ENCODE measurements around the gene GOLGA7B. TPM values are rescaled to one million over a fixed set of nuclear protein-coding genes. Genes with fewer than 3 reads are reported as not detected.

GOLGA7B gene
- total and polyA plus RNA-seq, 9 of the 15 experiments (the other 6 are each of a cell fraction or from before 2014, with no cell fraction given) = 0.03 to 0.07 (median 0.04) TPM; not detected in 3

- Histone ChIP-seq H3K4me1 (replicated peaks in 1 of 2; ENCODE audit: control insufficient read depth in 2 of 2, insufficient read depth in 2 of 2, low read length in 2 of 2) (peaks cover 8% of the 10 kb centered on the region in 2 experiments; a peak in 4 of 5 replicates), H3K4me2 (ENCODE audit: insufficient read depth, low read length) (no peak overlapping the region), H3K9me1 (ENCODE audit: control insufficient read depth, insufficient read depth, low read length) (no peaks in the 10 kb centered on the region), H3K9ac (ENCODE audit: insufficient read depth in 1 of 2, low read depth in 2 of 2, low read length in 2 of 2) (no peak overlapping the region), H3K36me3 (ENCODE audit: control insufficient read depth, insufficient read depth, low read length) (no peaks in the 10 kb centered on the region), H3K9me3 (replicated peaks; ENCODE audit: control insufficient read depth, insufficient read depth, low read depth, low read length) (no peaks in the 10 kb centered on the region), H3K27me3 (ENCODE audit: control insufficient read depth in 2 of 2, insufficient read depth in 2 of 2, low read length in 2 of 2) (peaks cover 26 to 62% of the 10 kb centered on the region in 2 experiments; a peak in 4 of 5 replicates), H3K27ac (ENCODE audit: extremely low read depth, low read depth, low read length) (no peak overlapping the region), H4K20me1 (replicated peaks; ENCODE audit: control insufficient read depth, insufficient read depth, low read length) (no peaks in the 10 kb centered on the region), H3K79me2 (ENCODE audit: control insufficient read depth, insufficient read depth, low read length) (no peaks in the 10 kb centered on the region), H2AFZ (ENCODE audit: low read depth, low read length) (no peak overlapping the region), H3K4me3 (no peak overlapping the region)
- no TSS peak for BruUV-seq (replicated peaks)
- TF ChIP-seq E2F8 (IDR thresholded peaks at IDR 0.05; ENCODE audit: low read depth, partially characterized antibody) (no peak), ADNP (tag; IDR thresholded peaks at IDR 0.05) (no peak), XRCC3 (IDR thresholded peaks at IDR 0.05) (no peak), KLF13 (tag; IDR thresholded peaks at IDR 0.05; ENCODE audit: borderline replicate concordance, low read depth) (no peak), CTCF (IDR thresholded peaks at IDR 0.05 in 2 of 3, conservative IDR thresholded peaks at IDR 0.05 in 1 of 3; ENCODE audit: insufficient read depth in 2 of 3, low read depth in 1 of 3, low read length in 3 of 3) (0 out of 6 replicates have a peak, but pooled peaks of 1 of the 3 experiments have one; percentile 12), CBX3 (IDR thresholded peaks at IDR 0.05; ENCODE audit: borderline replicate concordance in 1 of 2, low read length in 2 of 2) (no peak)
- ATAC-seq = no peak
- WGBS (ENCODE audit: insufficient coverage, low coverage, missing lambda C conversion rate) = 6% methylated on average over 8 of the region's 9 CpGs
- no peak for DNase-seq (ENCODE audit: extremely low read depth in 1 of 4, low spot score in 3 of 4)
- intact Hi-C loops (cut with micrococcal nuclease) = no loop called here
- ChIA-PET CTCF (ENCODE audit: low intra/inter-chr PET ratio) (no interaction called here), POLR2A (interaction anchor here (1.0 kb wide), 1 partner anchor 15 kb away, joined by 3 read pairs; no protein-coding TSS in a partner anchor)
- in situ Hi-C loops (cut with MboI) = loop anchor here (5.0 to 25.0 kb wide), 2 partner anchors 139 to 409 kb away; no protein-coding TSS in a partner anchor
- no peak for FAIRE-seq
Measured at GRCh38 chr10:97903128-97904017, 53.7 kb downstream of the GOLGA7B start.

Data from K562 (cell line).